SK-N-SH treated with all-trans-retinoic acid at 6 μM for 48 hours (cell line): Measurements from ENCODE around the gene NPRL2.

Experiments used
- BACH2 ChIP-seq: fragments of 250-450 bp; sonication (Bioruptor Pico); IDR thresholded peaks from 2 replicates; pipeline ENCODE4 v1.9.0; 2021; ENCODE audit warnings: mild to moderate bottlenecking, borderline replicate concordance
- CSDC2 ChIP-seq: fragments of 250-450 bp; sonication (Bioruptor Pico); IDR thresholded peaks from 2 replicates; pipeline ENCODE4 v1.5.0; 2020; ENCODE audit warnings: mild to moderate bottlenecking, moderate library complexity
- CSRNP3 ChIP-seq: fragments of 250-450 bp; sonication (Bioruptor Pico); IDR thresholded peaks from 2 replicates; pipeline ENCODE4 v1.5.1; 2021; ENCODE audit warnings: mild to moderate bottlenecking, moderate library complexity
- ESRRG ChIP-seq: fragments of 250-450 bp; sonication (Bioruptor Pico); IDR thresholded peaks from 2 replicates; pipeline ENCODE4 v1.6.1; 2021; ENCODE audit warnings: mild to moderate bottlenecking
- ISL1 ChIP-seq: fragments of 250-450 bp; sonication (Bioruptor Pico); IDR thresholded peaks from 2 replicates; pipeline ENCODE4 v2.1.2; 2022; ENCODE audit warnings: mild to moderate bottlenecking, moderate library complexity
- RARB ChIP-seq: fragments of 250-450 bp; sonication (Bioruptor Pico); IDR thresholded peaks from 2 replicates; pipeline ENCODE4 v1.8.0; 2021; ENCODE audit warnings: mild to moderate bottlenecking, moderate library complexity
- TOX ChIP-seq: fragments of 250-450 bp; sonication (Bioruptor Pico); IDR thresholded peaks from 2 replicates; pipeline ENCODE4 v1.8.0; 2021; ENCODE audit warnings: mild to moderate bottlenecking, moderate library complexity, borderline replicate concordance
- ZC3H10 ChIP-seq: fragments of 250-450 bp; sonication (Bioruptor Pico); IDR thresholded peaks from 2 replicates; pipeline ENCODE4 v1.5.1; 2021; ENCODE audit warnings: mild to moderate bottlenecking, moderate library complexity
- ZNF8 ChIP-seq: fragments of 450-650 bp; formaldehyde crosslinking; IDR thresholded peaks from 2 replicates; pipeline ENCODE4 v1.5.0; 2020; ENCODE audit warnings: mild to moderate bottlenecking, moderate library complexity
- TF ChIP-seq, protein P1 (sequence below): fragments of 250-450 bp; sonication (Bioruptor Pico); IDR thresholded peaks from 2 replicates; pipeline ENCODE4 v1.8.0; 2020; ENCODE audit warnings: mild to moderate bottlenecking, moderate library complexity, borderline replicate concordance
- TF ChIP-seq, protein P2 (sequence below): fragments of 250-450 bp; sonication (Bioruptor Pico); IDR thresholded peaks from 2 replicates; pipeline ENCODE4 v1.5.1; 2020; ENCODE audit warnings: low read depth, mild to moderate bottlenecking, moderate library complexity

DNA sequence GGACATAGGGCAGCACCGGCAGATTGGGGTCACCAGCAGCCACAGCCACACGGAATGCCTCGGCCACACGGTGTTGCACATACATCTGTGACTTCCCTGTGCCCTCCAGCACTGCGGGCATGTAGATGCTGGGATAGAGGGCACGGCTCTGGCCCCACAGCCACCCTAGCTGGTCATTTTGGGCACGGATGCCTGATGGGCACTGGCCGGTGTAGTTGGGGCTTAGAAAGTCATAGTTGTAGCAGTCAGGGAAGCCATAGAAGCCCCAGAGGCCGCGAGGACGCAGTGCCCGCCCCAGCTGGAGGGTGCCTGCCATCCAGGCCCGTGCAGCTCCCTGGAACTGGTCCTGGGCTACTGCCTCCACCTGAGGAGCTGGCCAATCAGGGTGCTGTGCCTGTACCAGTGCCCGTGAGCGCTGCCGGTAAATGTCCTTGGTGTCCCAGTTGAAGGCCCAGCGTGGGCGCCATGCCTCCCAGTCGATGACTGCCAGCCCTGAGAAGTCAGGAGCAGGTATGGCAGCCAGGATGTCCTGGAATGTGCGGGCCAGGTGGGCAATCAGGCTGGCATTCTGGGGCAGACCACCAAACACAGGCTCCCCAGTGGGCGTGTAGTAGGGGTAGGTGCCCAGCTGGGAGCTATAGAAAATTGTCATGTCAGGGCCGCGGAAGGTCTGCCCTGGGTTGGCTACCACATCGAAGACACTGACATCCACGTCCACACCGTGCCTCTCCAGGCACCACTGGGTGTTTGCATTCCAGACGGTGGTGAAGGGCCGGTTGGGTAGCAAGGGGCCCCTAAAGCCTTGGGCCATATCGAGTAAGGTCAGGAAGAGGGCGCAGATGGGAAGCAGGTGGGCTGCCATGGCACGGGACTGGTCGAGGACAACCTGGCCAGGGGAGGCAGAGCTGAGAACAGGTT is 48.2 kb downstream of the NPRL2 start:
- TF ChIP-seq ZC3H10 (CRISPR knock-in tag) (no peak), RARB (CRISPR knock-in tag) (no peak), CSDC2 (CRISPR knock-in tag) (no peak), CSRNP3 (no peak), ZNF8 (CRISPR knock-in tag) (no peak), BACH2 (CRISPR knock-in tag) (no peak), ISL1 (CRISPR knock-in tag) (no peak), TOX (CRISPR knock-in tag) (no peak), ESRRG (CRISPR knock-in tag) (no peak)
- TF ChIP-seq, protein P1, sequence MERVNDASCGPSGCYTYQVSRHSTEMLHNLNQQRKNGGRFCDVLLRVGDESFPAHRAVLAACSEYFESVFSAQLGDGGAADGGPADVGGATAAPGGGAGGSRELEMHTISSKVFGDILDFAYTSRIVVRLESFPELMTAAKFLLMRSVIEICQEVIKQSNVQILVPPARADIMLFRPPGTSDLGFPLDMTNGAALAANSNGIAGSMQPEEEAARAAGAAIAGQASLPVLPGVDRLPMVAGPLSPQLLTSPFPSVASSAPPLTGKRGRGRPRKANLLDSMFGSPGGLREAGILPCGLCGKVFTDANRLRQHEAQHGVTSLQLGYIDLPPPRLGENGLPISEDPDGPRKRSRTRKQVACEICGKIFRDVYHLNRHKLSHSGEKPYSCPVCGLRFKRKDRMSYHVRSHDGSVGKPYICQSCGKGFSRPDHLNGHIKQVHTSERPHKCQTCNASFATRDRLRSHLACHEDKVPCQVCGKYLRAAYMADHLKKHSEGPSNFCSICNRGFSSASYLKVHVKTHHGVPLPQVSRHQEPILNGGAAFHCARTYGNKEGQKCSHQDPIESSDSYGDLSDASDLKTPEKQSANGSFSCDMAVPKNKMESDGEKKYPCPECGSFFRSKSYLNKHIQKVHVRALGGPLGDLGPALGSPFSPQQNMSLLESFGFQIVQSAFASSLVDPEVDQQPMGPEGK (CRISPR knock-in tag) = no peak
- TF ChIP-seq, protein P2, sequence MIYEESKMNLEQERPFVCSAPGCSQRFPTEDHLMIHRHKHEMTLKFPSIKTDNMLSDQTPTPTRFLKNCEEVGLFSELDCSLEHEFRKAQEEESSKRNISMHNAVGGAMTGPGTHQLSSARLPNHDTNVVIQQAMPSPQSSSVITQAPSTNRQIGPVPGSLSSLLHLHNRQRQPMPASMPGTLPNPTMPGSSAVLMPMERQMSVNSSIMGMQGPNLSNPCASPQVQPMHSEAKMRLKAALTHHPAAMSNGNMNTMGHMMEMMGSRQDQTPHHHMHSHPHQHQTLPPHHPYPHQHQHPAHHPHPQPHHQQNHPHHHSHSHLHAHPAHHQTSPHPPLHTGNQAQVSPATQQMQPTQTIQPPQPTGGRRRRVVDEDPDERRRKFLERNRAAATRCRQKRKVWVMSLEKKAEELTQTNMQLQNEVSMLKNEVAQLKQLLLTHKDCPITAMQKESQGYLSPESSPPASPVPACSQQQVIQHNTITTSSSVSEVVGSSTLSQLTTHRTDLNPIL = no peak
